Stomach (tissue), 8 donors: ENCODE data around the gene STOX1. TPM values are rescaled to one million over a fixed set of nuclear protein-coding genes. Genes with fewer than 3 reads are reported as not detected.

ENCODE experiments used
- polyA plus RNA-seq, 3 donors: library from polyadenylated mRNA; stranded (reverse); fragments of 200-250 nt; gene quantifications; one replicate each; pipeline ENCODE4 v1.2.3, GENCODE V29; 2013
- small RNA-seq, 4 donors: library from RNA; depleted of rRNA; stranded (forward); fragments of <200 nt; gene quantifications; one replicate each; pipeline ENCODE3, GENCODE V24; 2016
- total RNA-seq, 5 donors: library from RNA; depleted of rRNA; stranded (reverse); fragments of >200 nt; gene quantifications; one replicate each; pipeline versions ENCODE4 v1.1.0 to v1.2.3, GENCODE V29; 2014 to 2016
- donor health status: healthy with polysubstance abuse.
- donor health status: Bipolar disorder and iron deficiency.
- donor health status: healthy.

STOX1 gene
- total and polyA plus RNA-seq, 8 donors: 1.2 to 13.8 (median 3.4) TPM

Small RNAs within 50 kb of the gene (small RNA-seq; reads per million reads assigned to genes)
- gene RNU6-571P (0 reads per million in 4 donors), gene RNU6-697P (0 reads per million in 4 donors)

Other genes starting within 250 kb of the STOX1 start
- gene CCAR1, start 106.3 kb upstream of the STOX1 start, total RNA-seq: 100 to 1,000 TPM in 3 of 5 donors, 10 to 100 TPM in 2; 39.7 to 176 (median 102) TPM
- gene CCAR1, start 106.3 kb upstream of the STOX1 start, polyA plus RNA-seq: 100 to 1,000 TPM in 1 of 3 donors, 10 to 100 TPM in 2; 19.9 to 130 (median 38.3) TPM
- 100 to 1,000 TPM in 1 of 5 donors, 10 to 100 TPM in 3, 1 to 10 TPM in 1; 9.3 to 102 (median 56.2) TPM for gene DDX50, start 73.8 kb downstream of the STOX1 start, total RNA-seq
- 10 to 100 TPM; 18.8 to 34.7 (median 23.3) TPM for gene DDX50, start 73.8 kb downstream of the STOX1 start, polyA plus RNA-seq
- 10 to 100 TPM; 16.8 to 85.2 (median 19.8) TPM for gene DDX21, start 128.6 kb downstream of the STOX1 start, total RNA-seq
- 10 to 100 TPM; 14.3 to 28.7 (median 22.7) TPM for gene DDX21, start 128.6 kb downstream of the STOX1 start, polyA plus RNA-seq
- gene KIFBP, start 161.3 kb downstream of the STOX1 start, total RNA-seq: 10 to 100 TPM in 4 of 5 donors, 1 to 10 TPM in 1; 2.3 to 26.7 (median 18.0) TPM
- gene KIFBP, start 161.3 kb downstream of the STOX1 start, polyA plus RNA-seq: 10 to 100 TPM; 10.8 to 13.0 (median 11.1) TPM